Measurements from ENCODE around the gene SCAF1. TPM values are rescaled to one million over a fixed set of nuclear protein-coding genes. Genes with fewer than 3 reads are reported as not detected.
A peak's percentile ranks its signal among the peaks of the same experiment; 100 is the strongest.

SCAF1 gene
- total and polyA plus RNA-seq, 2 experiments from 2014 or later: 19.7 to 53.7 TPM

DNA sequence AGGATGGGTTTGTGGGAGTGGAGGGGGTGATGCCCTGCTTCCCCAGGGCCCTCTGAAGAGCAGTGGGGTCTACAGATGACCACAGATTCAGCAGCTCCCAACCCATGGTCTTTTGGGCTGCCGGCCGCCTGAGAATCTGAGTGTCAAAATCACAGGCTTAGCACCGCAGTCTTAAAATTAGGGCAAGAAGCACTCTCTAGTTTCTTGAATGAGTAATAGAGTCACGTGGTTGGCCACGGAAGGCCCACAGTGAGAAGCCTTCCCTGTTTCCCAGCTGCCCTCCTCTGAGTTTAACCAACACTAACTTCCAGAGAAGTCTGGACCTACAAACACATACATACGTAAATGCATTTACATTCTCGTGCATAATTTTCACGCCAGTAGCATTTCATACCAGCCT, 40.3 kb downstream of the SCAF1 start:
- peak overlapping the region; percentile 39; the same call in 1 of the 2 replicates for H3K27ac ChIP-seq (ENCODE audit: low read depth)
- peaks cover 59% of the 10 kb centered on the region for H3K36me3 Mint-ChIP-seq (ENCODE audit: low read depth)
- no peaks in the 10 kb centered on the region for H3K9me3 Mint-ChIP-seq
- H3K9me2 ChIP-seq (ENCODE audit: insufficient read depth): no peaks in the 10 kb centered on the region
- no peak overlapping the region for H2AFZ ChIP-seq
- H3K79me2 ChIP-seq (replicated peaks; ENCODE audit: insufficient read depth): peaks cover 66% of the 10 kb centered on the region
- H3K27ac Mint-ChIP-seq: no peak overlapping the region; the same call in 1 of the 2 replicates
- TF ChIP-seq, protein P1, sequence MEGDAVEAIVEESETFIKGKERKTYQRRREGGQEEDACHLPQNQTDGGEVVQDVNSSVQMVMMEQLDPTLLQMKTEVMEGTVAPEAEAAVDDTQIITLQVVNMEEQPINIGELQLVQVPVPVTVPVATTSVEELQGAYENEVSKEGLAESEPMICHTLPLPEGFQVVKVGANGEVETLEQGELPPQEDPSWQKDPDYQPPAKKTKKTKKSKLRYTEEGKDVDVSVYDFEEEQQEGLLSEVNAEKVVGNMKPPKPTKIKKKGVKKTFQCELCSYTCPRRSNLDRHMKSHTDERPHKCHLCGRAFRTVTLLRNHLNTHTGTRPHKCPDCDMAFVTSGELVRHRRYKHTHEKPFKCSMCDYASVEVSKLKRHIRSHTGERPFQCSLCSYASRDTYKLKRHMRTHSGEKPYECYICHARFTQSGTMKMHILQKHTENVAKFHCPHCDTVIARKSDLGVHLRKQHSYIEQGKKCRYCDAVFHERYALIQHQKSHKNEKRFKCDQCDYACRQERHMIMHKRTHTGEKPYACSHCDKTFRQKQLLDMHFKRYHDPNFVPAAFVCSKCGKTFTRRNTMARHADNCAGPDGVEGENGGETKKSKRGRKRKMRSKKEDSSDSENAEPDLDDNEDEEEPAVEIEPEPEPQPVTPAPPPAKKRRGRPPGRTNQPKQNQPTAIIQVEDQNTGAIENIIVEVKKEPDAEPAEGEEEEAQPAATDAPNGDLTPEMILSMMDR (conservative IDR thresholded peaks at IDR 0.05; ENCODE audit: low read depth in 2 of 2): no peak
- TF ChIP-seq ZNF114 (CRISPR knock-in tag; IDR thresholded peaks at IDR 0.05) (no peak), CREB1 (CRISPR knock-in tag; IDR thresholded peaks at IDR 0.05; ENCODE audit: low read depth) (no peak), ETS1 (IDR thresholded peaks at IDR 0.05) (no peak), EZH2phosphoT487 (IDR thresholded peaks at IDR 0.05; ENCODE audit: unreplicated experiment) (no peak)
- TF ChIP-seq, protein P2, sequence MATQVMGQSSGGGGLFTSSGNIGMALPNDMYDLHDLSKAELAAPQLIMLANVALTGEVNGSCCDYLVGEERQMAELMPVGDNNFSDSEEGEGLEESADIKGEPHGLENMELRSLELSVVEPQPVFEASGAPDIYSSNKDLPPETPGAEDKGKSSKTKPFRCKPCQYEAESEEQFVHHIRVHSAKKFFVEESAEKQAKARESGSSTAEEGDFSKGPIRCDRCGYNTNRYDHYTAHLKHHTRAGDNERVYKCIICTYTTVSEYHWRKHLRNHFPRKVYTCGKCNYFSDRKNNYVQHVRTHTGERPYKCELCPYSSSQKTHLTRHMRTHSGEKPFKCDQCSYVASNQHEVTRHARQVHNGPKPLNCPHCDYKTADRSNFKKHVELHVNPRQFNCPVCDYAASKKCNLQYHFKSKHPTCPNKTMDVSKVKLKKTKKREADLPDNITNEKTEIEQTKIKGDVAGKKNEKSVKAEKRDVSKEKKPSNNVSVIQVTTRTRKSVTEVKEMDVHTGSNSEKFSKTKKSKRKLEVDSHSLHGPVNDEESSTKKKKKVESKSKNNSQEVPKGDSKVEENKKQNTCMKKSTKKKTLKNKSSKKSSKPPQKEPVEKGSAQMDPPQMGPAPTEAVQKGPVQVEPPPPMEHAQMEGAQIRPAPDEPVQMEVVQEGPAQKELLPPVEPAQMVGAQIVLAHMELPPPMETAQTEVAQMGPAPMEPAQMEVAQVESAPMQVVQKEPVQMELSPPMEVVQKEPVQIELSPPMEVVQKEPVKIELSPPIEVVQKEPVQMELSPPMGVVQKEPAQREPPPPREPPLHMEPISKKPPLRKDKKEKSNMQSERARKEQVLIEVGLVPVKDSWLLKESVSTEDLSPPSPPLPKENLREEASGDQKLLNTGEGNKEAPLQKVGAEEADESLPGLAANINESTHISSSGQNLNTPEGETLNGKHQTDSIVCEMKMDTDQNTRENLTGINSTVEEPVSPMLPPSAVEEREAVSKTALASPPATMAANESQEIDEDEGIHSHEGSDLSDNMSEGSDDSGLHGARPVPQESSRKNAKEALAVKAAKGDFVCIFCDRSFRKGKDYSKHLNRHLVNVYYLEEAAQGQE (IDR thresholded peaks at IDR 0.05; ENCODE audit: unreplicated experiment): no peak
- peaks cover 36% of the 10 kb centered on the region for H3K27me3 Mint-ChIP-seq (ENCODE audit: insufficient read depth, low read depth, poor library complexity)
- no peak for DNase-seq (ENCODE audit: low spot score)
- ATAC-seq: no peak
- H3K4me2 ChIP-seq: no peak overlapping the region
- H3K4me1 ChIP-seq (ENCODE audit: insufficient read depth): peaks cover 26% of the 10 kb centered on the region
- peaks cover 57% of the 10 kb centered on the region for H4K20me1 ChIP-seq (replicated peaks; ENCODE audit: insufficient read depth)
- peaks cover 55% of the 10 kb centered on the region for H3F3A ChIP-seq (replicated peaks; ENCODE audit: low read depth)
- H3K27me3 ChIP-seq (ENCODE audit: insufficient read depth): no peaks in the 10 kb centered on the region
- H3K4me3 ChIP-seq: no peak overlapping the region
- peaks cover 39% of the 10 kb centered on the region for H3K4me1 Mint-ChIP-seq
- no peak overlapping the region for H3K4me3 Mint-ChIP-seq
- H3K36me3 ChIP-seq (ENCODE audit: insufficient read depth): peaks cover 44% of the 10 kb centered on the region

DNA sequence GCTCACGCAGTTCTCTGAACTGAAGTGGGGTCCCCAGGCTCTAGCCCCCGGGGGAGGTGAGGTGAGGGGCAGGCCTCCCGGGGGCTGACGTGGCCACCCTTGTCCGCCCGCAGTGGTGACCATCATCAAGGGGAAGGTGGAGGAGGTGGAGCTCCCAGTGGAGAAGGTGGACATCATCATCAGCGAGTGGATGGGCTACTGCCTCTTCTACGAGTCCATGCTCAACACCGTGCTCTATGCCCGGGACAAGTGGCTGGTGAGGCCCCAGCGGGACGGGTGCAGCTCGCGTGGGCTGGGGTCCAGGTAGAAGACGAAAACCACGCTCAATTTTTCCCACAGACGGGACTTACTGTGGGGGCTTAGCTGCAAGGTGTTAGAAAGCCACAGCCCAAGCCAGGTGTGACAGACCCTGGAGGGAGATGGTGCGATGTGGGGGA, 41.8 kb downstream of the SCAF1 start:
- ATAC-seq: no peak
- Mint-ChIP-seq H3K27ac (no peak overlapping the region), H3K27me3 (ENCODE audit: insufficient read depth, low read depth, poor library complexity) (peaks cover 32% of the 10 kb centered on the region)

More for the DNA sequence above, 41.8 kb downstream of the SCAF1 start:
- Histone ChIP-seq H3K36me3 (ENCODE audit: insufficient read depth) (peaks cover 44% of the 10 kb centered on the region), H4K20me1 (replicated peaks; ENCODE audit: insufficient read depth) (peaks cover 57% of the 10 kb centered on the region), H3K4me1 (ENCODE audit: insufficient read depth) (peaks cover 36% of the 10 kb centered on the region), H3K27me3 (ENCODE audit: insufficient read depth) (no peaks in the 10 kb centered on the region), H2AFZ (no peak overlapping the region), H3K4me3 (no peak overlapping the region), H3K9me2 (ENCODE audit: insufficient read depth) (no peaks in the 10 kb centered on the region), H3K79me2 (replicated peaks; ENCODE audit: insufficient read depth) (peaks cover 51% of the 10 kb centered on the region), H3K27ac (ENCODE audit: low read depth) (peak overlapping the region; percentile 68; the same call in 1 of the 2 replicates), H3K4me2 (no peak overlapping the region), H3F3A (replicated peaks; ENCODE audit: low read depth) (peaks cover 66% of the 10 kb centered on the region)
- no peak for DNase-seq (ENCODE audit: low spot score)
- TF ChIP-seq ZNF462 (CRISPR knock-in tag; IDR thresholded peaks at IDR 0.05) (no peak), ZNF331 (CRISPR knock-in tag; IDR thresholded peaks at IDR 0.05; ENCODE audit: low read depth) (no peak), EZH2 (IDR thresholded peaks at IDR 0.05; ENCODE audit: low read depth, unreplicated experiment) (no peak)
- no peak overlapping the region for H3K4me3 Mint-ChIP-seq
- H3K36me3 Mint-ChIP-seq (ENCODE audit: low read depth): peaks cover 70% of the 10 kb centered on the region
- peaks cover 50% of the 10 kb centered on the region for H3K4me1 Mint-ChIP-seq
- H3K9me3 Mint-ChIP-seq: no peaks in the 10 kb centered on the region

All from GM23338 (cell line).